Hepatic stellate cell (primary cell): Measurements from ENCODE around the gene PFKL.

ENCODE experiments used
- DNase-seq: peaks from one replicate; pipeline ENCODE4 v3.0.0; 2011; ENCODE audit warnings: low spot score

The PFKL gene

DNA sequence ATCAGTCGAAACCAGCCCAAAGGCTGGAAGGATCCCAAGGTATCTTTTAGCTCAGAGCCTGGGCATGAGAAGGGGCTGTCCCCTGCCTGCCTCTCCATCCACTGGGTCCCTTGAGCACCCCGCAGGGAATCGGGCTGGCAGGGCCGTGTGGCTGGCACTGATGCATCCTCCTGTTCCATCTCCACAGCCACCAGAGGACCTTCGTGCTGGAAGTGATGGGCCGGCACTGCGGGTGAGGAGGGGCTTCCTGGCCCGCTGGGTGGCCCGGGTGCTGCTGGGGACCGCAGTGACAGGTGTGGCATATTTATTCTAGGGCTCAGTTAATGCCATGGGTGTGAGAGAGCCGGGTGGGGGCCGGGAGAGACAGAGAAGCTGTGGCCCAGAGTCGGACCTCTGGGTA is 13.6 kb downstream of the PFKL start:
- DNase-seq = no peak

DNA sequence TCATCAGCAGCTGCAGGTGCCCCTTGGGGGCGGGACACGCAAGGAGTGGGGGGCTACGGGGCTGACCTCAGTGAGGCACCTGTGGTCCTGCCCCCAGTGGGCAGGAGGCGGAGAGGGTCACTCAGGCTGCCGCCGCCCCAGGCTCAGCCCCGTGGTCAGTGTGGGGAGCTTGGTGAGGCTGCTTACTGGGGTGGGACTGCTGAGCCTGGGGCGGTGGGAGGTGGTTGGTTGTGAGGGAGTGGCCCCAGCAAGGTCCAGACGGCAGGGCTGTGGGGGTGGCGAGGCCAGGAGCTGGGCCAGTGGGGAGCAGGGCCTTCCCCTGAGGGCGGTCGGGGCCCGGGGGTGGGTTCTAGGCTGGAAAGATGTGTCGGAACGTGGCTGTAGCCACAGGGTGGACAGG is 14.3 kb downstream of the PFKL start:
- no peak for DNase-seq

DNA sequence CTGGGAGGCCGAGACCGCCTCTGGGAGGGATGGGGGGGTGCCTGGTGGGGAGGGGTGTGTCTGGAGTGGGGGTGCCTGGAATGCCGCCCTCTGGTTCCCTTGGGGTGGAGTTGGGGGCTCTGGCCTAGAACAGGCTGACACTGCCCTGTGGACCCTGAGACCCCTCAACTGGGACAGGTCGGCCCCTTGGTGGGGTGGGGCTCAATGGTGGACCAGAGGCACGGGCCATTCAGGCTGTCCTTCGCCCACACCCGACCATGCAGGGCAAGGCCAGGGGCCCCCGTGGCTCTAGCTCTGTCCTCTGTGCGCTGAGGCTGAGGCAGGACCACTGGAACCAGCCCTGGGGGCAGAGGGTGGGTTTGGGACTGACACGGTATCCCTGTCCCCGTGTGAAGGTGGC is 14.7 kb downstream of the PFKL start:
- DNase-seq = no peak

DNA sequence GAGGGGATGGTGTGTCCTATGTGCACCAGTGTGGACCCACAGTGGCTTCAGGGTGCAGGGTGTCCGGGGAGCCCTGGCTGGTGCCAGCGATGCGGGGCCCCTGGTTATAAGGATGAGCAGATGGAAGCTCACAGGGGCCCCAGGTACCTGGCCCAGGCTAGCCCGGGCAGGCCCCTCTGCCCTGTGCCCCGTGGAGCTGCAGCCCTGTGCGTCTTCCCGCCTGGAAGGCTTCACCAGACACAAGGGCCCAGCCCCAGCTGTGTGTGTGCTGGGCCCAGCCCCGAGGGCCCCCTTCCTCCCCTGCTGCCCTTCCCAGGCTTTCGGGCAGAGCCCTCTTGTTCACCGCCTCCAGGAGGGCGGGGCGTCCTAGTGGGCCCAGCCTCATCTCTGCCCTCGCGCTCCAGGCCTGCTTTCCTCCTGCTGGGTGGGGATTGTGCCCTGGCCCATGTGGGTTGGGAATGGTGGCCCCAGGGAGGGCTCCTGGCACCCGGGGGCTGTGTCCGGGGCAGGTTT is 15.9 kb downstream of the PFKL start:
- DNase-seq = no peak

DNA sequence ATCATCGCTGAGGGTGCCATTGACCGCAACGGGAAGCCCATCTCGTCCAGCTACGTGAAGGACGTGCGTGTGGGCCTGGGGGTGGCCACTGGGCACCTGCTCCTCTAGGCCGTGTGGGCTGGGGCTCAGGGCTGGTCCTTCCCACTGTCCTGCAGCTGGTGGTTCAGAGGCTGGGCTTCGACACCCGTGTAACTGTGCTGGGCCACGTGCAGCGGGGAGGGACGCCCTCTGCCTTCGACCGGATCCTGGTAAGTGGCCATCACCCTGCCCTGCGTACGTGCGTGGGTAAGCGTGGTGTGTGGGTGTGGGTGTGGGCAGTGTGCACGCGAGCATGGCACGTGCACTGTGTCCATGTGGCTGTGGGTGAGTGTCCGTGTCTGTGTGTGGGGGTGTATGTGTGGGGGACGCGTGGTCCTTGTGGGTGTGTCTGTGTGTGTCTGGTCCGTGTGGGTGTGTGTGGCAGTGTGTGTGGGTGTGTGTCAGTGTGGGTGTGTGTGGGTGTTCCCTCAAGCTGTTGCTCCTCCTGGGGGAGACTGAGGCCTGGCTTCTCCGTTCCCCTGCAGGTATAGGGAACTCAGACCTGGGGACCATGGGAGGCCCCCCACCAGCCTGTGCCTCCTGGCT is 16.5 kb downstream of the PFKL start:
- DNase-seq = no peak

DNA sequence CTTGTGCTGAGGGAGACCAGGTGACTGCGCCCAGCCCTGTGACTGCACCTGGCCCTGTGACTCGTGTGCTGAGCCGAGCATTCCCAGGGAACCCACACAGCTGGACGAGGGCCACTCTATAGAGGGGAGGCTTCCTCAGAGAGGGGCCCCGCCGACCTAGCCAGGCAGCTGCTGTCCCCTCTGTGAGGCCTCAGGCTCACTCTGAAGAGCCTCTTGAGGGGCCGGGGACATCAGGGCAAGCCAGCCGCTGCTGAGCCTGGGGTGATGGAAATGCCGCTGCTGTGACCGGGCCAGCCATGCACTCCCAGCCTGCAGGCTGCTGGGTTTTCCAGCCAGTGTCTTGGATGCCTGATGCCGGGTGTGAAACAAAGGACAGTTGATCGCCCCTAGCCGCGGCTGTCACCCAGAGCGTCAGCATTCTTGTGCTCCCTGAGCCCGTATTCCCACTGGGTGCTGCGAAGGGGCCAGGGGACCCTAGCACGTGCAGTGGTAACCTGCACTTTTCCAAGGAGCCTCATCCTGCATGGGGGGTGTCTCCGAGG is 17.5 kb downstream of the PFKL start:
- DNase-seq = no peak

DNA sequence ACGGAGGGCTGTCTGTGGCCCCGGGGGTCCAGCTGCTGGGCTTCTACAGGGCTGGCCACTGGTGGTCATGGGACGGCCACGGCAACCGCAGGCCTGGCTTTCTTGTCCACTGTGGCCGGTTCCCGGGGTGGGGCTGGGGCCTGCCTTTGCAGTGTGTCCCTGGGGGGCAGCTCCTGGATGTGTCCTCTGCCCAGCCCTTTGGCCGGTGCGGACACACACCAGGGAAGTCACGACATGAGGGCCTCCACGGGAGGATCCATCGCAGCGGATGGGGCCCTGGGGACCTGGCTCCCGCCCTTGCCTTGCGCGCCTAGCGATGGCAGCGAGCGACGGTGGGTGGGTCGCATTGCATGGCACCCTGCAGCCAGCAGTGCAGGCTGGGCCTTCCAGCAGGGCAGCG is 18.0 kb downstream of the PFKL start:
- DNase-seq = no peak

DNA sequence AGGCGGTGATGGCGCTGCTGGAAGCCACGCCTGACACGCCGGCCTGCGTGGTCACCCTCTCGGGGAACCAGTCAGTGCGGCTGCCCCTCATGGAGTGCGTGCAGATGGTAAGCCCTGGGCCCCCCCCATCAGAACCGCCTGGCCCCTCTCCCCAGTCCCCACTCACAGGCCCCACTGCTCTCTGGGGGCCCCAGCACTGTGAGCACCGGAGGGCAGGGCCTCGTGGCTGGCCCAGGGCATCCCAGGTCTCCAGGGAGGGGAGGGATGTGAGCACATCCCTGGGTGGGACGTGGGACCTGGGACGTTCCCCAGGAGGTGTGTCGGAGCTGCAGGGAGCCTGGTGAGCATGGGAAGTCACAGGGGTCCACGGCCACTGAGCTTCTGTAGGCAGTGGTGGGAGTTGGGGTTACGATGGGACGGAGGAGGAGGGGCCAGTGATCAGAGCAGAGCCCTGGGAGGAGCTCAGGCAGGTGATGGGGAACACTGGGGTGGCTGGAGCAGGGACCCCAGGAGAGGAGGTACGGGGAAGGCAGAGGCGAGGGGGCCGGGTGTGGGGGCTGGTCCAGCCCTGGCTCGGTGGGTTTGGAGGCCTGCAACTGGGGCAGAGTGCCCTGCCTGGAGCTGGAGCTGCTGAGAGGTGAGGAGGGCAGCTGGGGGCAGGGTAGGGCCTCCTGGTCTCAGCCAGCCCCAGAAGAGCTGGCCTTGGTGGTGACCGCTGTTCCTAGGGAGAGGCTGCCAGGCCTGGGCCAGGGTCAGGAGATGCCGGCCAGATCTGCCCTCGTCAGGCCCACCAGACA is 18.8 kb downstream of the PFKL start:
- no peak for DNase-seq

DNA sequence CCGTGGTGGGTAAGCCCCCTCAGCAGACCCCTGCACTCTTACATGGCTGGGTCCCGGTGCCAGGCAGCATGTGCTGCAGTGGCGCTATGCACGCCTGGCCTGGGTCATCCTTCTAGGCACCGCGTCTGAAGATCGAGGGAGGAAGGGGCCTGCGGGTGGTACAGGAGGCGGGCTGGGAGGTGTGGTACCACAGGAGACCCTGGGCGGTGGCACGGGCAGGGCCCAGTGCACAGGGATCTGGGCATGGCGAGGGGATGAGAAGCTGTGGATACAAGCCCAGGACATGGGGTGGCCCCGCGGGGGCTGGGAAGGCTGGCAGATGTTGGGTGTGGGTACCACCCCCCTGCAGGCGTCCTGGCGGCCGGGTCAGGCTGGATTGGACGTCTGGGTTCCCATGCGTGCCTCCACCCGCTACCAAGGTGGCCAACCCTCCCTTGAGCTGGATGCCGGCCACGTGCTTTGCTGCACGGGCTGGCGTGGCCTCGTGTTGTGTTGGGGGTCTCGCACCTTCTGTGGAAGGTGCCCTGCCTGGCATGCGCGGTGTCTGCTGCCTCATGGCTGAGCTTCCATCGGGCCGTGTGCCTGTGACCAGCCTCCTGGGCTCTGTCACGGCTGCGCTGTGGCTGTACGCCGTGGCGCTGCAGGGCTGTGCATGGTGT is 19.7 kb downstream of the PFKL start:
- DNase-seq = no peak

DNA sequence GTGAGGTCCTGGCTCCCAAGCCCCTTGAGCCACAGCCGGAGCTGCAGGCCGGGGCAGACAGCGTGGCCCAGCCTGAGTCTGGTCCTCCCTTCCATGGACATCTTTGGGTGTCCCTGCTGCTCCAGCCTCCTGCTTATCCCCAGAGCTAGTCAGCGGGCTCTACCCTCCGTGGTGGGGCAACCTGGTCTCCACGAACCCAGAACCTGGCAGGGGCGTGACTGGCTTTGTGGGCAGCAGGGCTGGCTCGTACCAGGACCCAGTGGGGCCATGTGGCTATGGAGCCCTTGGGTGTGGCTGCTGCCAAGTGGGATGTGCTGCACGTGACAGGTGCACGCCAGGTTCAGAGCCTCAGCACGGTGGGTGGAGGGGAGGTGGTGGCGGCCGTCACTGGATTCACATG is 21.0 kb downstream of the PFKL start:
- DNase-seq = no peak

DNA sequence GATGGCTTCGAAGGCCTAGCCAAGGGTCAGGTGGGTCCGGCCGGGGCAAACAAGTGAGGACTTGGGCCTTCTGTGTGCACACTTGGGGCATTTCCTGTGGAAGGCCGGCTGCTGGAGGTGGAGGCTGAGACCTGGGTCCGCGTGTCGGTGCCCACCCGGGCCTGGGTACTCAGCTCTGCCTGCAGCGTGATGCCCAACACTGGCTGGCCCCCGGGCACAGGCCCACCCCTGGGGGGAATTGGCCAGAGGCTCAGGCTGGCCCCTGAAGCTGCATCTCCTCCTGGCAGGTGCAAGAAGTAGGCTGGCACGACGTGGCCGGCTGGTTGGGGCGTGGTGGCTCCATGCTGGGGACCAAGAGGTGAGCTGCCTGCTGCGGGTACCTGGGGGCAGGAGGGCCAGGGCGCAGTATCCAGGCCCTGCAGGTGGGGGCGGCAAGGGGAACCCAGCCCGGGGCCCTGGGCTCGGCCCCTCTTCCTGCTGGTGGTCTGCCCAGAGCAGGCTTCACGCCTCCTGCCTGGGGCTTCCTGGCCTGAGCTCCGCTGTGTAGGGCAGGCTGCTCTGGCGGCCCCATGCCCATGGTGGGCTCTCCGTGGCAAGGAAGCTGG is 22.1 kb downstream of the PFKL start:
- DNase-seq = no peak

DNA sequence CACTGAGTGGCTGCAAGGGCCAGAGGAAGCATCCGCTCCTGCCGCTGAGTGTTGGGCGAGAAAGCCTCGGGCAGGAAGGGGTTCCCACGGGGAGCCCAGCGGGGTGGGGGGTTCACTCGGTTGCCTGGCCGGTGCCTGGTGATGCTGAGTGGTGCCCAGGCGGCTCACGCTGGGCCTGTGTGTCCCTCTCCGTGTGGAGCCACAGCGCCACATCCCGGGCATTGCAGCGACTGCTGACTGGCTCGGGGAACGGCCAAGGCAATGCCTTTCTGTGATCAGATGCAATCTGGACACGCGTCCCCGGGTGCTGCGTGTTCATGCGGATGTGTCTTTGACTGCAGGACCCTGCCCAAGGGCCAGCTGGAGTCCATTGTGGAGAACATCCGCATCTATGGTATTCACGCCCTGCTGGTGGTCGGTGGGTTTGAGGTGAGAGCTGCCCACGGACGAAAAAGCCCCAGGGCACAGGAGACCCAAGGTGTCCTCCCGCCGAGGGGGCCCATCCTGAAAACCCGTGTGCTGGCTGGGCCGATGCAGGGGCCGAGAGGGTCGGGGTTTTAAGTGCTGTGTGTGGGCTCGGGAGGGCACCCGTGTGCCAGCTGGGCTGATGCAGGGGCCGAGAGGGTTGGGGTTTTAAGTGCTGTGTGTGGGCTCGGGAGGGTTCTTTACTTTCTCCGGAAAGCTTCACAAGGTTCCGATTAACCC is 22.9 kb downstream of the PFKL start:
- DNase-seq = no peak

DNA sequence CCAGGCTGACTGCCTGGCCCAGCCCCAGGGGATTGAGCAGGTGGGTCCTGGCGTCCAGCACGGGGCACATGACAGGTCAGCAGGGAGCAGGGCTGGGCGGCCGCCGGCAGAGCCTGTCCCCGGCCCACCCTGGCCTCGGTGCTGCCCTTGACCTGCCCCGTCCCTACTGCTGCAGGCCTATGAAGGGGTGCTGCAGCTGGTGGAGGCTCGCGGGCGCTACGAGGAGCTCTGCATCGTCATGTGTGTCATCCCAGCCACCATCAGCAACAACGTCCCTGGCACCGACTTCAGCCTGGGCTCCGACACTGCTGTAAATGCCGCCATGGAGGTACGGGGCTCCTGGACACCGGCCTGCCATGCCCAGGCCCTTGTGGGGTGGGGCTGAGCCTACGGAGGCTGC is 23.7 kb downstream of the PFKL start:
- no peak for DNase-seq

DNA sequence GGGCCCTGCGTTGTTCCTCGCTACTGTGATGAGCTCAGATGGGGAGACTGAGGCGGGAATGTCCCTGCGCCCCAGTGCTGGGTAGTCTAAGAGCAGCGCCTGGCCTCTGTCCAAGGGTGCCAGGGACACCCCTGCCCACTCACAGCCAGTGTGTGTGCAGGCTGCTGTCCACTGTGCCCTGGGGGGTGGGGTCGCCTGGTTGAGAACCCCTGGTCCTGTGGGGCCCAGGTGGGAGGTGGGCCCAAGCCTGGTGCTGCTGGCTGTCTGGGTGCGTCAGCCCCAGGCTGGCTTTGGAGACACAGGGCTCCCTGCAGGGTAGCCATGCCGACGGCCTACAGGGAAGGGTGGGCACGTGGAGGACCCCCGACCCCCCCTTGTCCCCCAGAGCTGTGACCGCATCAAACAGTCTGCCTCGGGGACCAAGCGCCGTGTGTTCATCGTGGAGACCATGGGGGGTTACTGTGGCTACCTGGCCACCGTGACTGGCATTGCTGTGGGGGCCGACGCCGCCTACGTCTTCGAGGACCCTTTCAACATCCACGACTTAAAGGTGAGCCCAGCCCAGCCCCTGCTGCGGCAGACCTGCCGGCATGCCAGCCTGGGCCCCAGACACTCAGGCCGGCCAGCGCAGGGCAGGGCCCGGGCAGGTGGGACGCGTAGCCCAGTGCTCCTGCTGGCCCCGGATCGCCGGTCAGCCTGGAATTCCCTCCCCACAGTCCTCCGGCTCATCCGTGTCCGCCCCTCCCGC is 24.4 kb downstream of the PFKL start:
- DNase-seq = no peak

DNA sequence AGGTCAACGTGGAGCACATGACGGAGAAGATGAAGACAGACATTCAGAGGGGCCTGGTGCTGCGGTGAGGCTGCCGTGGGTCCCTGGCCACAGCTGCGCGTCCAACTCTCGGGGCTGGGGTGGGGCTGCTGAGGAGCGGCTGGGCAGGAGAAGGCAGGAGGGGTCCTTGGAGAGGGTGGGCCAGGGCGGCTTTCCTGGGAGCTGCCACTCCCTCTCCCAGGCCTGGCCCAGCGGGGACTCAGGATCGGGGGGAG is 24.9 kb downstream of the PFKL start:
- DNase-seq = no peak

DNA sequence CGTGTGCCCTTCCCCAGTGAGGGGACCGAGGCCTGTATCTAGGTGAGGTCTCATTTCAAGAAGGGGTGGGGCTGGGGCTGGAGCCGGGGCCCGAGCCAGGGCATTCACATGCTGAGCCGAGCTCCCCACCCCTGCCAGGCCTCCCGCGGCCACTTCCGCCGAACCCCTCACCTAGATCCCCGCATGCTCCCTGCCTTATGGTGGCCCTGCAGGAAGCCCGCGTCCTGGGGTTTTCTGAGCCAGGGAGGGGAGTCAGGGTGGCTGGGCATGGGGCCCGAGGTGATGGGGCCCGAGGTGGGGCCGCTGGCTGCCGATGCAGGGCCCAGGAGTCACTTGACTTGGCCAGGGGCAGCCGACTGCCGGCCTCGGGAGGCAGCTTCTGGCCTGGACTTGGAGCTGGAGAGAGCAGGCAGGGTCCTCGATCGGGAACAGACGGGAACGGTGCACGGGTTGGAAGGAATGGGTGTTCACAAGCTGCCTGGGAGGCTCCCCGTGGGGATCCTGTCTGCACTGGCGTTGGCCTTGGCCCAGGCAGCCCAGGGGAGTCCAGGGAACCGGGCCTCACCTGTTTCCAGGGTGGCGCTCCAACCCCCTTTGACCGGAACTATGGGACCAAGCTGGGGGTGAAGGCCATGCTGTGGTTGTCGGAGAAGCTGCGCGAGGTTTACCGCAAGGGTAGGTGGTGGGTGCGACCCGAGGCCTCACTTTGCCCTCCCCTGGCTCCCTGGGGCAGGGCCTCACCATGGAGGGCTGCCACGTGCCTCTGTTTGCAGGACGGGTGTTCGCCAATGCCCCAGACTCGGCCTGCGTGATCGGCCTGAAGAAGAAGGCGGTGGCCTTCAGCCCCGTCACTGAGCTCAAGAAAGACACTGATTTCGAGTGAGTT is 25.8 kb downstream of the PFKL start:
- no peak for DNase-seq

DNA sequence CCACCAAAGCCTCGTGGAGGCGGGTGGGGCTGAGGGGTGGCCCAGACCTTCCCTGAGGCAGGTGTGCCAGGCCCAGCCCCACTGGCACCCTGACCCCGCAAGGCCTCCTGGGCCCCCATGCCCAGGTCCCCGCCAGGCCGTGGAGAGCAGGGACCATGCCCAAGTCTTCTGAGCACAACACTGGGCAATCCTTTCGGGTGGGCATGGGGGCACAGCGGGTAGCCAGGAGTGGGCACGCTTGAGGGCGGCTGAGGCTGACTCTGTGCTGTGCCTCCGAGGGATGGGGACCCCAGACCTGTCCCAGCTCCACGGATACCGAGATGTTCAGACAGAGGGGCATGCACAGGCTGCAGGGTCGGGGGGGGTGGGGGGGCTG is 26.4 kb downstream of the PFKL start:
- no peak for DNase-seq

DNA sequence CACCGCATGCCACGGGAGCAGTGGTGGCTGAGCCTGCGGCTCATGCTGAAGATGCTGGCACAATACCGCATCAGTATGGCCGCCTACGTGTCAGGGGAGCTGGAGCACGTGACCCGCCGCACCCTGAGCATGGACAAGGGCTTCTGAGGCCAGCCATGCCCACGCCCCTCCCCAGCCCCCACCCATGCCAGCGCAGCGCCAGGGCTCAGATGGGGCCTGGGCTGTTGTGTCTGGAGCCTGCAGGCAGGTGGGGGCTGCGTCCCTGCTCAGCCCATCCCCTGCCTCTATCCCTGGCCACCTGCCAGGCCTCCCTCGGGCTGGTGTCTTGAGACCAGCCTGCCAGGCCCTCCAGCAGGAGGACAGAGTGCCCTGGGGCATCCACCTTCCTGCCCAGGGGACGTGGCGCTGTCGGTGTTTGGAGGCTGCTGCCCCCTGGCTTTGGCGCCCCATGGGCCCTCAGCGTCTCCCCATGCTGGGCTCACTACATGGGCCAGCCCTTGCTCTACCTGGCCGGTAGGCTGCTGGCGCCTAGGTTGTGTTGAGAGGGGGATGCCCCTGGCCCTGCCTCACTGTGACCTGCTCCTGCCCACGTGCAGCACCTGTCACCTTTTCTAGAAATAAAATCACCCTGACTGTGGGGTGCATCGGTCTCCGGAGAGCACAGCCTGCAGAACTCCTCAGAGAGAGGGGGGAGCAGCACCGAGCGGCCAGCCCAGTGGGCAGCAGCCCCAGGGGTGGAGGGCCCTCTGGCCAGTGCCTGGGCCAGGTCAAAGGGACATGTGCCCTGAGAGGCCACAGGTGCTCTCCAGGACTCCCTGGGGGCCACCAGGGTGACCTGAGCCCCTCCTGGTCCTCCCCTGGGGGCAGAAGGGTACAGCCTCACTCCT is 27.1 kb downstream of the PFKL start:
- no peak for DNase-seq

DNA sequence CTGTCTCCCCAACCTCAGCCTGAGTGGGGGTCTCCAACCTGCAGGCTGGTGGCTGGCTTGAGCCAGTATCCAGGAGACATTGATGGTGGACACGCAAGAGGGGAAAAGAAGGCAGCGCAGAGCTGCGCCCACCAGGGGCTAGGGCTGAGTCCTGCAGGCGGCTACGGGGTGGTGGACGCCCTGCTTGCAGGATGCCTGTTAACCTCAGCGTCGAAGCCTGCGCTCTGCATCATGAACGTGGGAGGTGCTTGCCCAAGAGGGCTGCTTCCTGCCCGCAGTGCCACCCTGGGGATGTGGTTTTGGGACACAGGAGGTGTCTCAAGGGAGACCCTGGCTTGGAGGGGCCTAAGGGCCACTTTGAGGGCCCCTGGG is 27.7 kb downstream of the PFKL start:
- DNase-seq = no peak
